Measurements from ENCODE around the gene AFG3L2. TPM values are rescaled to one million over a fixed set of nuclear protein-coding genes. Genes with fewer than 3 reads are reported as not detected.

AFG3L2 gene
- total and polyA plus RNA-seq, 2 of the 13 experiments (the other 11 are each of a cell fraction or from before 2014, with no cell fraction given) = 28.6 to 86.9 TPM

DNA sequence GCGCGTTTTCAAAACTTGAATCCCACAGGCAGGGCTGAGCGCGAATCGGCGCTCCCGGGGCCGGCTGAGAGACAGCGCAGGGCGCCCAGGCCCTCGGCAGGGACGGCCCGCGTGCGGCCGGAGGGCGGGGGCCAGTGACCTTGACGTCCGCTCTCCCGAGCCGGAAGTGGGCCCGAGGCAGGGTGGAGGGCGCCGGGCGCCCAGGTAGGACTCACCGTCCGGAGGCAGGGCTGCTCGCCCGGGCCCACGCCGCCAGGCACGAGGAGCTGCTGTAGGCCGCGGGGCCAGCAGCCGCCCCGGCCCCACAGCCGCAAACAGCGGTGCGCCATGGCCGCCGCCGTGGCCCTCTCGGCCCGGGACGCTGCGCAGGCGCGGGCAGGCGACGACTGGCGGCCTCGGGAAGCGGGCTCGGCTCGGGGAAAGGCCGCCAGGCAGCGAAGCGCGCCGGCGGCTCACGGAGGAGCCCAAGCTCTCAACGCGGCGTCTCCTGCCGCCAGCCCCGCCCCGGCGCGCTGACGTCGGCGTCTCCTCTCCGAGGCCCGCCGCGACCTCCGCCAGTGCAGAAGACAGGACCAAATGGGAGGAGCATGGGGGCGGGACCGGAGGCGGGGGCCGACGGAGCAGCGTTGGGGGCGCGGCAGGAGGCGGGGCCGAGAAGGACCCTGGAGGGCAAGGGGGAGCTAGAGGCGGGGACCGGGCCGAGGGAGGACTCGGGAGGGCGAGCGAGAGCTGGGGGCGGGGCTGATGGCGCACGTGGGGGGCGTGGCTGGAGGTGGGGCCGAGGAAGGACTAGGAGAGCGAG, at the start of gene AFG3L2 (continued):
- TF ChIP-seq, protein P1, sequence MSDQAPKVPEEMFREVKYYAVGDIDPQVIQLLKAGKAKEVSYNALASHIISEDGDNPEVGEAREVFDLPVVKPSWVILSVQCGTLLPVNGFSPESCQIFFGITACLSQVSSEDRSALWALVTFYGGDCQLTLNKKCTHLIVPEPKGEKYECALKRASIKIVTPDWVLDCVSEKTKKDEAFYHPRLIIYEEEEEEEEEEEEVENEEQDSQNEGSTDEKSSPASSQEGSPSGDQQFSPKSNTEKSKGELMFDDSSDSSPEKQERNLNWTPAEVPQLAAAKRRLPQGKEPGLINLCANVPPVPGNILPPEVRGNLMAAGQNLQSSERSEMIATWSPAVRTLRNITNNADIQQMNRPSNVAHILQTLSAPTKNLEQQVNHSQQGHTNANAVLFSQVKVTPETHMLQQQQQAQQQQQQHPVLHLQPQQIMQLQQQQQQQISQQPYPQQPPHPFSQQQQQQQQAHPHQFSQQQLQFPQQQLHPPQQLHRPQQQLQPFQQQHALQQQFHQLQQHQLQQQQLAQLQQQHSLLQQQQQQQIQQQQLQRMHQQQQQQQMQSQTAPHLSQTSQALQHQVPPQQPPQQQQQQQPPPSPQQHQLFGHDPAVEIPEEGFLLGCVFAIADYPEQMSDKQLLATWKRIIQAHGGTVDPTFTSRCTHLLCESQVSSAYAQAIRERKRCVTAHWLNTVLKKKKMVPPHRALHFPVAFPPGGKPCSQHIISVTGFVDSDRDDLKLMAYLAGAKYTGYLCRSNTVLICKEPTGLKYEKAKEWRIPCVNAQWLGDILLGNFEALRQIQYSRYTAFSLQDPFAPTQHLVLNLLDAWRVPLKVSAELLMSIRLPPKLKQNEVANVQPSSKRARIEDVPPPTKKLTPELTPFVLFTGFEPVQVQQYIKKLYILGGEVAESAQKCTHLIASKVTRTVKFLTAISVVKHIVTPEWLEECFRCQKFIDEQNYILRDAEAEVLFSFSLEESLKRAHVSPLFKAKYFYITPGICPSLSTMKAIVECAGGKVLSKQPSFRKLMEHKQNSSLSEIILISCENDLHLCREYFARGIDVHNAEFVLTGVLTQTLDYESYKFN (CRISPR knock-in tag; conservative IDR thresholded peaks at IDR 0.05) = peak; percentile 47; the same call in 1 of the 2 replicates
- peak; percentile 68 for TF ChIP-seq KDM2A (CRISPR knock-in tag; IDR thresholded peaks at IDR 0.05; ENCODE audit: borderline replicate concordance, low read depth)
- no peak for TF ChIP-seq SMARCE1 (IDR thresholded peaks at IDR 0.05; ENCODE audit: borderline replicate concordance)
- no peak for TF ChIP-seq XBP1 (CRISPR knock-in tag; IDR thresholded peaks at IDR 0.05)
- TF ChIP-seq NONO (IDR thresholded peaks at IDR 0.05) = no peak
- TF ChIP-seq NONO (CRISPR knock-in tag; conservative IDR thresholded peaks at IDR 0.05) = peak; percentile 75
- no peak for TF ChIP-seq RBM22 (optimal IDR thresholded peaks at IDR 0.05; ENCODE audit: low read length)
- 0 out of 2 replicates have a peak, but pooled peaks have one; percentile 21 for TF ChIP-seq NFKBIZ (CRISPR knock-in tag; IDR thresholded peaks at IDR 0.05)
- TF ChIP-seq, protein P2, sequence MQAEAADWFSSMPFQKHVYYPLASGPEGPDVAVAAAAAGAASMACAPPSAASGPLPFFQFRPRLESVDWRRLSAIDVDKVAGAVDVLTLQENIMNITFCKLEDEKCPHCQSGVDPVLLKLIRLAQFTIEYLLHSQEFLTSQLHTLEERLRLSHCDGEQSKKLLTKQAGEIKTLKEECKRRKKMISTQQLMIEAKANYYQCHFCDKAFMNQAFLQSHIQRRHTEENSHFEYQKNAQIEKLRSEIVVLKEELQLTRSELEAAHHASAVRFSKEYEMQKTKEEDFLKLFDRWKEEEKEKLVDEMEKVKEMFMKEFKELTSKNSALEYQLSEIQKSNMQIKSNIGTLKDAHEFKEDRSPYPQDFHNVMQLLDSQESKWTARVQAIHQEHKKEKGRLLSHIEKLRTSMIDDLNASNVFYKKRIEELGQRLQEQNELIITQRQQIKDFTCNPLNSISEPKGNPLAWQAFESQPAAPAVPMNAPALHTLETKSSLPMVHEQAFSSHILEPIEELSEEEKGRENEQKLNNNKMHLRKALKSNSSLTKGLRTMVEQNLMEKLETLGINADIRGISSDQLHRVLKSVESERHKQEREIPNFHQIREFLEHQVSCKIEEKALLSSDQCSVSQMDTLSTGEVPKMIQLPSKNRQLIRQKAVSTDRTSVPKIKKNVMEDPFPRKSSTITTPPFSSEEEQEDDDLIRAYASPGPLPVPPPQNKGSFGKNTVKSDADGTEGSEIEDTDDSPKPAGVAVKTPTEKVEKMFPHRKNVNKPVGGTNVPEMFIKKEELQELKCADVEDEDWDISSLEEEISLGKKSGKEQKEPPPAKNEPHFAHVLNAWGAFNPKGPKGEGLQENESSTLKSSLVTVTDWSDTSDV (CRISPR knock-in tag; IDR thresholded peaks at IDR 0.05) = peak; percentile 79; the same call in 1 of the 2 replicates
- TF ChIP-seq, protein P3, sequence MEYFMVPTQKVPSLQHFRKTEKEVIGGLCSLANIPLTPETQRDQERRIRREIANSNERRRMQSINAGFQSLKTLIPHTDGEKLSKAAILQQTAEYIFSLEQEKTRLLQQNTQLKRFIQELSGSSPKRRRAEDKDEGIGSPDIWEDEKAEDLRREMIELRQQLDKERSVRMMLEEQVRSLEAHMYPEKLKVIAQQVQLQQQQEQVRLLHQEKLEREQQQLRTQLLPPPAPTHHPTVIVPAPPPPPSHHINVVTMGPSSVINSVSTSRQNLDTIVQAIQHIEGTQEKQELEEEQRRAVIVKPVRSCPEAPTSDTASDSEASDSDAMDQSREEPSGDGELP (IDR thresholded peaks at IDR 0.05; ENCODE audit: borderline replicate concordance, low read depth) = no peak
- TF ChIP-seq, protein P4, sequence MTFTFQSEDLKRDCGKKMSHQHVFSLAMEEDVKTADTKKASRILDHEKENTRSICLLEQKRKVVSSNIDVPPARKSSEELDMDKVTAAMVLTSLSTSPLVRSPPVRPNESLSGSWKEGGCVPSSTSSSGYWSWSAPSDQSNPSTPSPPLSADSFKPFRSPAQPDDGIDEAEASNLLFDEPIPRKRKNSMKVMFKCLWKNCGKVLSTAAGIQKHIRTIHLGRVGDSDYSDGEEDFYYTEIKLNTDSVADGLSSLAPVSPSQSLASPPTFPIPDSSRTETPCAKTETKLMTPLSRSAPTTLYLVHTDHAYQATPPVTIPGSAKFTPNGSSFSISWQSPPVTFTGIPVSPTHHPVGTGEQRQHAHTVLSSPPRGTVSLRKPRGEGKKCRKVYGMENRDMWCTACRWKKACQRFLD (CRISPR knock-in tag; IDR thresholded peaks at IDR 0.05; ENCODE audit: borderline replicate concordance) = no peak
- TF ChIP-seq, protein P5, sequence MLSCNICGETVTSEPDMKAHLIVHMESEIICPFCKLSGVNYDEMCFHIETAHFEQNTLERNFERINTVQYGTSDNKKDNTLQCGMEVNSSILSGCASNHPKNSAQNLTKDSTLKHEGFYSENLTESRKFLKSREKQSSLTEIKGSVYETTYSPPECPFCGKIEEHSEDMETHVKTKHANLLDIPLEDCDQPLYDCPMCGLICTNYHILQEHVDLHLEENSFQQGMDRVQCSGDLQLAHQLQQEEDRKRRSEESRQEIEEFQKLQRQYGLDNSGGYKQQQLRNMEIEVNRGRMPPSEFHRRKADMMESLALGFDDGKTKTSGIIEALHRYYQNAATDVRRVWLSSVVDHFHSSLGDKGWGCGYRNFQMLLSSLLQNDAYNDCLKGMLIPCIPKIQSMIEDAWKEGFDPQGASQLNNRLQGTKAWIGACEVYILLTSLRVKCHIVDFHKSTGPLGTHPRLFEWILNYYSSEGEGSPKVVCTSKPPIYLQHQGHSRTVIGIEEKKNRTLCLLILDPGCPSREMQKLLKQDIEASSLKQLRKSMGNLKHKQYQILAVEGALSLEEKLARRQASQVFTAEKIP (CRISPR knock-in tag; IDR thresholded peaks at IDR 0.05; ENCODE audit: borderline replicate concordance) = no peak
- TF ChIP-seq EZH2 (conservative IDR thresholded peaks at IDR 0.05; ENCODE audit: low read depth, low read length) = no peak
- TF ChIP-seq, protein P6, sequence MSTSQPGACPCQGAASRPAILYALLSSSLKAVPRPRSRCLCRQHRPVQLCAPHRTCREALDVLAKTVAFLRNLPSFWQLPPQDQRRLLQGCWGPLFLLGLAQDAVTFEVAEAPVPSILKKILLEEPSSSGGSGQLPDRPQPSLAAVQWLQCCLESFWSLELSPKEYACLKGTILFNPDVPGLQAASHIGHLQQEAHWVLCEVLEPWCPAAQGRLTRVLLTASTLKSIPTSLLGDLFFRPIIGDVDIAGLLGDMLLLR (CRISPR knock-in tag; IDR thresholded peaks at IDR 0.05) = peak; percentile 53; the same call in 1 of the 2 replicates
- no peak for TF ChIP-seq AHR (CRISPR knock-in tag; IDR thresholded peaks at IDR 0.05)
- peak; percentile 87; the same call in 1 of the 2 replicates for TF ChIP-seq TGIF2 (CRISPR knock-in tag; IDR thresholded peaks at IDR 0.05)
- no peak for TF ChIP-seq TBP (CRISPR knock-in tag; IDR thresholded peaks at IDR 0.05)

All from HepG2 (cell line).